GM12874 (cell line): ENCODE results near the gene CSNK1E.

Experiments
- TF ChIP-seq, protein P1 (sequence below): IDR thresholded peaks from 2 replicates; pipeline ENCODE4 v1.5.1; 2011; ENCODE audit warnings: low read depth, mild to moderate bottlenecking, control low read depth, low read length, moderate library complexity; ENCODE audit not compliant: insufficient read depth

CSNK1E gene

DNA sequence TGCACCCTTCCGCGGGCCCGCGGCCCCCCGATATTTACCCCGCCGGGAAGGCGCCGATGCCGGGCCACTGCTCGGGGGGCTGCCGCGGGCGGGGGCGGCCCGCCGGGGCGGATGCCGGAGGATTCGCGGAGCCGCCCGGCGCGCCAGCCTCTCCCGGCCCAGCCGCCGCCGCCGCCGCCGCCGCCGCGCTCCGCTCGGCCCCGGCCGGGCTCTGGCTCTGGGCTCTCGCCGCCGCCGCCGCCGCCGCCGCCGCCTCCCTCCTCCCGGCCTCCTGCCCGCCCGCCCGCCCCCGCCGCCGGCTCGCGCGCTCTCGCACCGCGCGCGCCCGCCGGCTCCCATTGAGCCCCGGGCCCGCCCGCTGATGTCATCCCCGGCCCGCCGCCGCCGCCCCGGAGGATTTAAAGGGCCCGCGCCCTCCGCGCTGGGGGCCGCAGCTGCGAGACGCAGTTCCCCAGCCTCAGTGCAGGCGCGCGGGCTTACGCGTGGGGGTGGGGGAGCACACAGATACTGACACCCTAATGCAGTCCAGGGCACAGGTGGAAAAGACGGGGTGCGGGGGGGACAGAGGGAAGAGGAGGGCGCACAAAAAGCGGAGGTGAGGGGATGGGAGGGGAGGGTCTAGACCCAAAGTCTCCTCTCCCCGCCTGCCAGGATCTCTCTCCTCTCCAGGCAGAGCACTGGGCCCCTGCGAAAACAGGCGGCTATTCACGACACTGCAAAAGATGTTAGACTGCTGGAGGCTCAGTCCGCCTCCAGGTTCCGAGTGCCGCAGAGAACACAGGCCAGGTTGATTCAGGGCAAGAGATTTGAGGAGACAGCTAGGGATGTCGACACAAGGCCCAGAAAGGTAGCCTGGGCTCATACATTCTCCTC, at the start of gene CSNK1E:
Gene CSNK1E (minus strand): TSS at position 312 of the 873 bp plus-strand sequence. CDS start 3,276 bp downstream, outside the sequence.
- TF ChIP-seq, protein P1, sequence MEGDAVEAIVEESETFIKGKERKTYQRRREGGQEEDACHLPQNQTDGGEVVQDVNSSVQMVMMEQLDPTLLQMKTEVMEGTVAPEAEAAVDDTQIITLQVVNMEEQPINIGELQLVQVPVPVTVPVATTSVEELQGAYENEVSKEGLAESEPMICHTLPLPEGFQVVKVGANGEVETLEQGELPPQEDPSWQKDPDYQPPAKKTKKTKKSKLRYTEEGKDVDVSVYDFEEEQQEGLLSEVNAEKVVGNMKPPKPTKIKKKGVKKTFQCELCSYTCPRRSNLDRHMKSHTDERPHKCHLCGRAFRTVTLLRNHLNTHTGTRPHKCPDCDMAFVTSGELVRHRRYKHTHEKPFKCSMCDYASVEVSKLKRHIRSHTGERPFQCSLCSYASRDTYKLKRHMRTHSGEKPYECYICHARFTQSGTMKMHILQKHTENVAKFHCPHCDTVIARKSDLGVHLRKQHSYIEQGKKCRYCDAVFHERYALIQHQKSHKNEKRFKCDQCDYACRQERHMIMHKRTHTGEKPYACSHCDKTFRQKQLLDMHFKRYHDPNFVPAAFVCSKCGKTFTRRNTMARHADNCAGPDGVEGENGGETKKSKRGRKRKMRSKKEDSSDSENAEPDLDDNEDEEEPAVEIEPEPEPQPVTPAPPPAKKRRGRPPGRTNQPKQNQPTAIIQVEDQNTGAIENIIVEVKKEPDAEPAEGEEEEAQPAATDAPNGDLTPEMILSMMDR: no peak

DNA sequence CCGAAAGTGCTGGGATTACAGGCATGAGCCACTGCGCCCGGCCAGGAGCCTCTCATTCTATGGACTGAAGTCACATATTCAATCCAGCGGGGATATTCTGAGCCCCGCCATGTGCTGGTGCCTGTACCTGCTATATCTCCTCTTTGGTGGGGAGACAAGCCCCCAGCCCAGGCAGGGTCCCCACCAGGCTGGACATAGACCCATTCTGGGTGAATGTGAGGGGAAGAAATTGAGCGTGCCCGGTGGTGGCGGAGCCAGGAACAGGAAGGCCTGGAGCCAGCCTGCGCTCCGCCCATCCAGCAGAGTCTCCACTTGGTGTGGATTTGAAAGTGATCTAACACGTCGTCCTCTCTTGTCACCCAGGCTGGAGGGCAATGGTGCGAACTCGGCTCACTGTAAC, 38.0 kb upstream of the CSNK1E start:
- TF ChIP-seq, protein P1: no peak

DNA sequence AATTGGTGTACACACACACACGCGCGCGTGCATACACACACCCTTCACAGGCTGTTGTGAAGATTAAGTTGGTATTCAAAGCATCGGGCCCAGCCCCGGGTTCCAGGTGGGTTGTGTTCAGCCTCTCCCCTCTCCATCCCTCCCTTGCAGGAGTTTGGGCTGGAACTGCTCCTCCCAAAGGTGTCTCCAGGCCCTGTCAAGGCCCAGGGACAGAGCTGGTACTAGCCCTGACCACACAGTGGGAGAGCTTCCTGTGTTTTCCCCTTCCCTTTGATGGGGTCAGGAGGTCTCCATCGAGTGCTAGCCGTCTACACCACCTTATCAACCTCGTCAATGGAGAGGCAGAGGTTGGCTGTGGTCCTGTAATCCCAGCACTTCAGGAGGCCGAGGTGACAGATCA, 36.5 kb upstream of the CSNK1E start:
- TF ChIP-seq, protein P1: no peak

DNA sequence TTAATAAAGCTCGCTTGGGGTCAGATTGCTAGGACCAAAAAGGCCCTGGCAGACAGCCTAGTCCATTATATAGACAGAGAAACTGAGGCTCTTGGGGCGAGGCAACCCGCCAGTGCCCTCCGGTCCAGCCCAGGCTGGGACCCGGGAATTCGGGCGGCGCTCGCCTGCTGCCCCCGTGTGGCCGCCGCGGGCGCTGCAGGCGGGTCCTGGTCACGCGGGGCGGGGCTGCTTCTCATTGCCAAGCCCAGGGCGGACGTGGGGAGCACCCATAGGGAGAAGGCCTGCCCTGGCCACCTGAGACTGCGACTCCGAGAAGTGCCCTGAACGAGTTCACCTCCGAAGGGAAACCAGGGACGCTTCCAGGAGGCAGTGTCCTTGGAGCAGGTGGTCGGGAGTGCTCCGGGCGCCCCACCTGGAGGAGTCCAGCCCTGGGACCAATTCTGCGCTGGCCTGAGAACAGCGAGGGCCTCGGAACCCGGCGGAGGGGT, 36.0 kb upstream of the CSNK1E start:
- TF ChIP-seq, protein P1: peak; percentile 97

DNA sequence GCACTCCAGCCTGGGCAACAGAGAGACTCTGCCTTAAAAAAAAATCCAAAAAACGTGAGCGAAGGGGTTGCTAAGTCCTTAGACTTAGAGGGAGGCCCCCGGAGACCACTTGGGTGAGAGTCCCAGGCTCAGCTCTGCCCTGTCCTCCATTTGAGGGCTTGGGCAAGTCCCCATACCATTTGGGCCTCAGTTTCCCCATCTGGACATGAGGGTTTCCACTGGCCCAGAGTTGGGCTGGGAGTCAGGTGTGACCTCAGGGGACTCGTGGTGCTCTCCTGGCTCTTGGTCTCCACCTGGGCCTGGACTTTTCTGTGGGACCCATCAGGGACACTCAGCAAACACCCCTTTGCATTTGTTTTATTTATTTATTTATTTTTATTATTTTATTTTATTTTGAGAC, 35.2 kb upstream of the CSNK1E start:
- TF ChIP-seq, protein P1: no peak

DNA sequence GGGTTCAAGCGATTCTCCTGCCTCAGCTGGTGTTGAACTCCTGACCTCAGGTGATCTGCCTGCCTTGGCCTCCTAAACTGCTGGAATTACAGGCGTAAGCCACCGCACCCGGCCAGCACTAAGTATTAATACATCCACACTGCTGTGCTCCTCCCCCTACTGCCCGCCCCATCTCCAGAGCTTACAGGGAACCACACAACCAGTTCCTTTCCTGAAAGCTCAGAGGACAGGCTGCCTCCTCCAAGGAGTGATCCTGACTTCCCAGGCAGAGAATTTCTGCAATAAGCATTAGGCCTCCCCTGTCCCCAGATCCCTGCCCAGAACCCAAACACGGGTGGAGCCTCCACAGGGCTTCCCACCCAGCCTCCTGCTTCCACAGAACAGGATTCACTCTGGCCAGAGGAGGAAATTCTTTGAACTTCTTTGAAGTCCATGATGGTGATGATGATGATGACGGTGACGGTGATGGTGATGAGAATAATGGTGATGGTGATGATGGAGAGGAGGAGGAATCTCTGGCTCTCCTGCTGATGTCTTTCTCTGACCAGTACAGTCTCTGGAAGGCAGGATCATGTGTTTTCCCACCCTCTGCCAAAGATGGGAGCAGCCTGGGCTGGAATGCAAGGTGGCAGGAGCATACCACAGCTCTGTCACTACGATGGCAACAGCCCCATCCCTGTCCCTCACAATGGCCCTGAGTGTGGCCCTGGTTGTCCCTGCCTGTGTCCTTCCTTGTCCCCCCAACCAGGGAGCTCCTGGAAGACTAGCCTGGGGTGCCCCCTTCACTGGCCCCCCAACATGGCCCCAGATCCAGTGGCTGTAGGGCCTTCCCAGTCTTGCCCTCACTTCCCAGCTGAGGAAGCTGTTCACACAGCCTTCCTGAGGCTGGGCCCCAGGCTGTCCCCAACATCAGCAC, 33.5 kb upstream of the CSNK1E start:
- TF ChIP-seq, protein P1: no peak

DNA sequence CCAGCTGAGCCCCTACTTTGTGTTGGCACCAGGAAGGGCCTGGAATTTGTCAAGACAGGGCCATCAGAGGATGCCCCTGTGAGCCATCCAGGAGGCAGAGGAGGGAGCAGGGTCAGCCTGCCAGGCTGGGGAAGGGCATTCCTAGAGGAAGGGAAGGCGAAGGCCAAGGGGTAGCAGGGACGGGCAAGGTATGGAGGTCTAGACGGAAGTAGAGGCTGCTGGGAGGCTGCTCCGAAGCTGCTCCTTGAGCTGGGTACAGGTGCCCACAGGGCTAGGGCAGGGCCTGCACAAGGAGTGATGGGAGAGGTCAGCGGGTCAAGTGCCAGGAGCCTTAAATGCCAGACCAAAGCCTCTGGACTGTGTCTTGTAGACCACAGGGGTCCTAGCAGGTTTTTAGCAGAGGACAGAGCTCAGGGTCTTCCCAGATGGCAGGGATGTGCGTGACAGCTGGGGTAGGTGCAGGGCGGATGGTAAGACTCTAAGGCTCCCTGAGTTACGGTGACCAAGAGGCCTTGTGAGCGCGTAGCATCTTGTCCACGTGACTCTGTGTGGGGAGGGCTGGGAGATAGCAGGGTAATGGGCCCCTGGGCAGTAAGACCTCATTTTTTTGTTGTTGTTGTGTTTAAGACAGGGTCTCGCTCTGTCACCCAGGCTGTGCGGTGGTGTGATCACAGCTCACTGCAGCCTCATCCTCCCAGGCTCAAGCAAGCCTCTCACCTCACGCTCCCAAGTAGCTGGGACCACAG, 31.7 kb upstream of the CSNK1E start:
- TF ChIP-seq, protein P1: no peak
